GM19372 (cell line): ENCODE results near the gene HEMGN.
A peak's percentile ranks its signal among the peaks of the same experiment; 100 is the strongest.

Experiments
- ATAC-seq: cut with Tn5 transposase; IDR thresholded peaks from one replicate; pipeline ENCODE4 v1.9.1; 2021; ENCODE audit warnings: mild to moderate bottlenecking, low read depth, moderate library complexity; ENCODE audit not compliant: unreplicated experiment

HEMGN gene

DNA sequence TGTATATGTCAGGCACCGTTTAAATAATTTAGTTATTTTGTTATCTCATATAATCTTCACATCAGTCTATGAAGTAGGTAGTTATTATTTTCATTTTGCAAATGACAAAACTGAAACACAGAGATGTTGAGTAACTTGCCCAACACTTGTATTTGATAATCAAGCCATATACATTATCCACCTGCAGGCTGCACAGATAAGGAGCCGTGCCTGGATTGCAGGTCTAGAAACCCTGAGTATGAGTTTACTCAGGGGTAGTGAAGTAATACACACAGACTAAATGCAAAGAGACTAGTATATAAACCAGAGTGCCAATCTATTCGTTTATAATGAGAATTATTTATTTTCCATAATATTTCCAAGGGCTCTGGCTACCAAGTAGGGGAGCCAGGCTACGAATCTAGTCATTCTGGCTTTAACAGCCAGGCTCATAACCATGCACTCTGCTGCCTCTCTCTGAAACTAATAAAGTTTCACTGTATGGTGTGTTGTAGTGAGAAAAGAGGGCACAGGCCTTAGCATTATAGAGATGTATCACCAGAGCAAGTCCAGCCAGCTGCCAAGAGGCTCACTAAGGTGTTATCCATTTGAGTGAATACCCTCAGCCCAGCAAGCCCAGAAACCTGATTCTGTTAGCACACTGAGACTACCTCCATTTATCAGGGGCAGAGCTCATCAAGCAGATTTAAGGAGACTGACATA is 4.5 kb downstream of the HEMGN start:
- no peak for ATAC-seq

- no peak for ATAC-seq
These were observed 7.0 kb downstream of the HEMGN start for GRCh38 chr9:97930972-97931371.

DNA sequence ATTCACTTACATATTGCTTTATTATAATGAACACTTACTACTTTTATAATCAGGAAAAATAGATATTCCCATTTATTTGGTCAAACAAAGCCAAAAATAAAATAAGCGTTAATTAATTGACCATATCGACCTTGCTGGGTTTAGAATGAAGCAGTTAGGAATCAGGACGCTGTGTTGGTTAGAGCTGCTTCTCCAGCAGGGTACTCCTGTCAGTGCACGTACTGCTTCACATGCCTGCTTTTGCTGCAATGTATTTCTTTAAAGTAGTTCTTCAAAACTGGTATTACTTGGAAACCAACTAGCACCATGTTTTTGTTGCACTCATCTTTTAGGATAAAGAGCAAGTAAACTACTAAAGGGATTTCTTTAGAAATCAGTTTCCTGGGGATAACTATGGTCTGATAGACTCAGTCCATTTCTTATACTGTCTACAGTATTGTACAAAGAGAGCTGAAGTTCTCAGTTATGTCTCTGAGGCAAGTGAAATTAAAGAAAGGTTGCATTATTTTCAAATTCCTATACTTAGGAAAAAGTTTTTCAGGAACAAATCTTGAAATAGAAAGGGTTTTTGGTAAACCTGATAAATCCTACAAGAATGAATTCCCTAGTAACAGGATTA is 8.9 kb downstream of the HEMGN start:
- ATAC-seq = no peak

GRCh38 chr9:97925497-97926334 is 12.3 kb downstream of the HEMGN start:
- ATAC-seq = no peak

GRCh38 chr9:97924386-97924785 is 13.6 kb downstream of the HEMGN start:
- no peak for ATAC-seq

GRCh38 chr9:97923529-97924108 is 14.4 kb downstream of the HEMGN start:
- no peak for ATAC-seq

DNA sequence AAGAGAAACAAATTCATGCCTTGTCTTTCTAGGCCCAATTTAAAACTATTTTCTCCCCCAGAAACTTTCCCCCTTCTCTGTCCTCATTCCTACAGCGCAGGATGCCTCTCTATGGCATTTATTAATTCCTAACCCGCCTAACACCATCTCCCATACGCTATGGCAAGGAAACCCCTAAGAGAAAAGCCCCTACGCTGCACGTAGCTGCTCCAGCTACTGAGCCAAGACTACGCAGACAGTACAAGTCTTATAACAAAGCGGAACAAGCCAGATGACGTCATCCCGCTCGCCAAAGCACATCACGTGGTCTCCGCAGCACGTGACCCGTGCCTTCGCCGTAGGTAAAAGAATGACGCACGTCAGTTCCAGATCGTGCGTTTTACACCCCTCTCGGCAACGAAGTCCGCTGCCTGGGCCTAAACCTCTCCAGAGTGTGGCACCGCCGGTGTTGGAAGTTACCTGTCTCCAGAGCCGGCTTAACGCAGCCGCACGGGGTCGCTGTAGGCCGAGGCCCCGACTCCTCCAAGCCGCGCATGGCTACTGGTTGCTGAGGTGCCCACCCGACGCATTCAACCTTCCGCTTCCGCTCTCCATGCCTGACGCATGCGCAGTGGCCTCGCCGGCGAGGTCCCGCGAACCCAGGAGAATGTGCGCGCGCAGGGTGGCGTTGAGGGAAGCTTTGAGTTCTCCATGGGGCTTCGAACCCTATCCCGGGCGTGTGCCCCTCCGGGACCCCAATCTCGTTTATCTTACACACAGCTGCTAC is 15.8 kb downstream of the HEMGN start, which contains the start of gene TRMO:
TRMO (minus strand) TSS at position 542 of the 766 bp plus-strand sequence; CDS start at position 535, 7 bp downstream.
- peak; percentile 84 for ATAC-seq

DNA sequence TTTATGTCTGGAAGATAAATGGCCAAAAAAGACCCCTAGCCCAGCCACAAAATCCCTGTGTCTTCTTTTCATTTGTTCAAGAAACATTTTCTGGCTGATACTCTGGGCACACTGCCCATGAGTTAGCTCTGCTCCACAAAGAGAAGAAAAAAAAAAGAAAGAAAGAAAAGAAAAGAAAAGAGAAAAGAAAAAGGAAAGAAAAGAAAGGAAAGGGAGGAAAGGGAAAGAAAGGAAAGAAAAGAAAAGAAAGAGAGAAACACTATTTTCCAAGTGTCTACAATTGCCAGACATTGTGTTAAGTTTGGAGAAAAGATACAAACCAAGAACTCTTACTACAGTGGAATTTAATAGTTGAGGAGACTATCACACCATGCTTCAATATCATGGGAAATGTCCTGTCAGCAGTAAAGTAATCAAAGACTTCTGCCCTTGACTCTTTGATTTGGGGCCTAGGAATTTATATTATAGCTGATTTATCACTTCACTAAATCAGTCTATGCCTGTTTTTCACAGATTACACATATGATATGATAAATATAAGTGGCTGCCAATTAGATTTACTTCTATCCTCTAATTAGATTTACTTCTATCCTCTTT is 18.7 kb downstream of the HEMGN start:
- ATAC-seq = no peak

- ATAC-seq = no peak
These were observed 19.4 kb downstream of the HEMGN start for GRCh38 chr9:97918611-97919010.

- ATAC-seq = no peak
These were observed 26.0 kb downstream of the HEMGN start for GRCh38 chr9:97911970-97912369.

- ATAC-seq = no peak
These were observed 26.4 kb downstream of the HEMGN start for GRCh38 chr9:97911528-97911927.

DNA sequence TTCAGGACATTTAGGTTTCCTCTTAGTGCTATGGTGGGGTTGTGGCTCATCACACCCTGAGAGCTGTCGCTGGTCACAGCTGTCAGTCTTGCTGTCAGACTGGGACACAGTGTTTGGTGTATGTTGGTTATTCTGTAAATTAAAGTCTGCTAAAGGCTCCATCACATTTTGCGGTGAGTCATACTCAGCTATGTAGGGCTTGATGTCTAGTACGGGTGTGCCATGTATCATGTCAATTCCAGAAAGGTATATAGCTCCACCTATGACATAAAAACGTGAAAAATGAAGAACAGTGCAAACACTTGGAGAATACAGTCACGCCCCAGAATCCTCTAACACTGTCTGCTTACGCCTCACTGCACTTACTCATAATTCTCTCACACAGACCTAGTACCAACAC is 27.6 kb downstream of the HEMGN start:
- no peak for ATAC-seq

DNA sequence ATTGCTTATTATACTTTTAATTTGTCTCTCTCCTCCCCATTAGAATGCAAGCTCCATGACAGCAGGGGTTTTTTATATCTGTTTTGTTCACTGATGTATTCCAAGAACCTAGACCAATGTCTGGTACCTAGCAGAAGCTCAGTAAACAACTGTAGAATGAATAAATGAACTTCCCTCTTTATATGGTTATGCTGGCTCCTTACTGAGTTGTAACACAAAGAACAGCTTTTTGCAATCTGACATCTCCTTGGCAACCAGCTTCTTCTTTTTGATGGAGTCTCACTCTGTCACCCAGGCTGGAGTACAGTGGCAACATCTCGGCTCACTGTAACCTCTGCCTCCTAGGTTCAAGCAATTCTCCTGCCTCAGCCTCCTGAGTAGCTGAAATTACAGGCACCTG is 29.3 kb downstream of the HEMGN start:
- ATAC-seq = no peak

DNA sequence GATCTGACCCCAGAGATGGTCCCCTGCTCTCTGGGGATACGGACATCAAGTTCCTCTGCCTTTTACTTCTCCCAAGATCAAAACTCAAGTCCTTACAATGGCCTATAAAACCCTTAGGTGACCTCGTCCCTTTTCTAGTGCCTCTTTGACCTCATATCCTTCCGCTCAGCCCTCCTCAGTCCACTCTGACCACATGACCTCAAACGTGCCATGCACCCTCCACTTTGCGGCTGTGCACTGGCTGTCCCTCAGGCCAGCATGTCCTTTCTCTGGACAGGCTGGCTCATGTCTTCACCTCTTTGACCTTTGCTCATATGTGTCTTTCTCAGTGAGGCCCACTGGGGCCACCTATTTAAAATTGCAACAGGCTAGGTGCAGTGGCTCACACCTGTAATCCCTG is 30.3 kb downstream of the HEMGN start:
- ATAC-seq = no peak

DNA sequence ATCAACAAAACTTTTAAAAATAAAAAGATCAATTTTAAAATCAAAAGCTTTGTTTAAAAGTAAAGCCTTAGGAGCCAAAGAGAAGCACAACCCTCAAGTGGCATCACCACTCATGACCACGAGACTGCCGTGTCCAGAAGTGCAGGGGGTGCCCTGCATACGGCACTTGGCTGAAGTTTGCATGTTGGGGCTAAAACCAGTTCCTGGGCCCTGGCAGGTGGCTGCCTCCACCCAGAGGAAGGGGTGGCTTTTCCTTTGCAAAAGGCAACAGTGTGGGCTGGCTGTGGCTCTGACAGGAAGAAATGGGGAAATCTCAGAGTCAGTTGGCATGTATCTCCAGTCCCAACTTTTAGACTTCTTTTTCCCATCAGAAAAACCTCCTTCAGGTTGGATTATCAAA is 30.9 kb downstream of the HEMGN start:
- ATAC-seq = no peak

- no peak for ATAC-seq
These were observed 31.6 kb downstream of the HEMGN start for GRCh38 chr9:97906236-97906831.

GRCh38 chr9:97905228-97905627 is 32.7 kb downstream of the HEMGN start:
- no peak for ATAC-seq

- ATAC-seq = no peak
These were observed 33.2 kb downstream of the HEMGN start for GRCh38 chr9:97904725-97905124.

DNA sequence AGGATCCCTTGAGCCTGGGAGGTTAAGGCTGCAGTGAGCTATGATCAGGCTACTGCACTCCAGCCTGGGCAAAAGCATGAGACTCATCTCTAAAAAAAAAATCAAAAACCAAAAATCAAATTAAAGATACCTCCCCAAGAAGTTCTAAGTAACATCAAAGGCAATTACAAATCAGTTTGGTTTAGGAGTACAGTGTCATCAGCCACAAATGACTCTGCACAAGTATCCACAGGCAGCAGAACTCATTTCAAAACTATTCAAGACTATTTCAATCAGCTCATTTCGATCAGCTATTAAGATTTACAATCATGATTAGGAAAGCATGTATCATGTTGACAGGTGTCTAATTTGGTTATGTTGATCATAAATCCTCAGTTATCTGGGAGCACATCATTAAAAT is 34.8 kb downstream of the HEMGN start:
- no peak for ATAC-seq
